K562 (cell line): ENCODE data around the gene FBXW9. TPM values are rescaled to one million over a fixed set of nuclear protein-coding genes. Genes with fewer than 3 reads are reported as not detected.

Experiments
- ATAC-seq: fragments of 200-7000 bp; cut with Tn5 transposase; 3 replicates; pipeline ENCODE4 v1.9.1; 2020; ENCODE audit warnings: moderate library complexity
- BruUV-seq: library from RNA; stranded (reverse); fragments of 400-500 nt; replicated peaks from 2 replicates; lab custom pipeline; 2021; lab: Mats Ljungman, UMichigan
- CTCF ChIA-PET: fragments of 300-600 bp; formaldehyde crosslinking; extraction: SDS; loops from one replicate; lab custom pipeline; 2021; ENCODE audit warnings: low intra/inter-chr PET ratio; lab: Yijun Ruan, JAX
- POLR2A ChIA-PET: fragments of 300-600, 350-650 bp; sonication (Branson Sonifier 250); formaldehyde crosslinking; extraction: SDS; loops from one replicate; lab custom pipeline; 2021; ENCODE audit warnings: antibody characterized with exemption, inconsistent platforms; lab: Yijun Ruan, JAX
- DNase-seq, 4 experiments: peaks; one replicate each; pipeline versions ENCODE4 v3.0.0 to v3.0.0-alpha.2; 2011 to 2018; ENCODE audit warnings: low spot score in 3 of 4, mixed read lengths in 3 of 4; ENCODE audit errors: extremely low read depth in 1 of 4
- FAIRE-seq: peaks from 2 replicates; lab custom pipeline; 2011; peaks lifted over from hg19 to GRCh38; lab: Jason Lieb, UNC
- H2AFZ ChIP-seq: 2 replicates; pipeline ENCODE4 v1.6.0; 2011; ENCODE audit warnings: low read depth, low read length, control low read depth, inconsistent platforms
- H3K27ac ChIP-seq: fragments of 200-600 bp; 3 replicates; pipeline ENCODE4 v1.8.0; 2011; ENCODE audit warnings: low read depth, mild to moderate bottlenecking, control low read depth, inconsistent platforms, low read length, moderate library complexity, mixed read lengths; ENCODE audit errors: extremely low read depth
- H3K27me3 ChIP-seq, 2 experiments: fragments of 300-600 bp in 1 of 2; 2 replicates in 1 of 2; 3 replicates in 1 of 2; pipeline versions ENCODE4 v1.6.0 to v1.8.0; 2011; ENCODE audit warnings: inconsistent platforms in 2 of 2, low read length in 2 of 2, mild to moderate bottlenecking in 1 of 2, mixed read lengths in 1 of 2, moderate library complexity in 1 of 2; ENCODE audit not compliant: control insufficient read depth in 2 of 2, insufficient read depth in 2 of 2
- H3K36me3 ChIP-seq: fragments of 300-600 bp; 3 replicates; pipeline ENCODE4 v1.8.0; 2011; ENCODE audit warnings: mild to moderate bottlenecking, low read length, inconsistent platforms; ENCODE audit not compliant: control insufficient read depth, insufficient read depth
- H3K4me1 ChIP-seq, 2 experiments: fragments of 200-600 bp in 1 of 2; replicated peaks in 1 of 2; 2 replicates in 1 of 2; 3 replicates in 1 of 2; pipeline versions ENCODE4 v1.5.1 to v1.8.0; 2011; ENCODE audit warnings: inconsistent platforms in 2 of 2, low read length in 2 of 2, mild to moderate bottlenecking in 1 of 2, mixed read lengths in 1 of 2, moderate library complexity in 1 of 2; ENCODE audit not compliant: control insufficient read depth in 2 of 2, insufficient read depth in 2 of 2
- H3K4me2 ChIP-seq: 2 replicates; pipeline ENCODE4 v1.6.1; 2011; ENCODE audit warnings: low read length, control low read depth, inconsistent platforms, mixed read lengths; ENCODE audit not compliant: insufficient read depth
- H3K4me3 ChIP-seq: fragments of 200-600 bp; sonication (generic), shearing (Covaris generic); 2 replicates; pipeline ENCODE4 v1.5.1; 2016; ENCODE audit warnings: control low read depth, inconsistent platforms
- H3K79me2 ChIP-seq: fragments of 200-600 bp; 3 replicates; pipeline ENCODE4 v1.8.0; 2011; ENCODE audit warnings: low read length, inconsistent platforms; ENCODE audit not compliant: control insufficient read depth, insufficient read depth
- H3K9ac ChIP-seq, 2 experiments: 2 replicates each; pipeline versions ENCODE4 v1.6.0 to v1.6.1; 2011; ENCODE audit warnings: low read depth in 2 of 2, low read length in 2 of 2, control low read depth in 1 of 2, inconsistent platforms in 1 of 2, mild to moderate bottlenecking in 1 of 2, mixed read lengths in 1 of 2; ENCODE audit not compliant: insufficient read depth in 1 of 2
- H3K9me1 ChIP-seq: one replicate; pipeline ENCODE4 v1.6.0; 2011; ENCODE audit warnings: inconsistent platforms, mild to moderate bottlenecking, low read length, moderate library complexity; ENCODE audit not compliant: control insufficient read depth, insufficient read depth
- H3K9me3 ChIP-seq: replicated peaks from 2 replicates; pipeline ENCODE4 v1.5.1; 2011; ENCODE audit warnings: low read depth, low read length, inconsistent platforms; ENCODE audit not compliant: control insufficient read depth, insufficient read depth
- H4K20me1 ChIP-seq: replicated peaks from 2 replicates; pipeline ENCODE4 v1.6.1; 2011; ENCODE audit warnings: low read length, inconsistent platforms, mixed read lengths; ENCODE audit not compliant: control insufficient read depth, insufficient read depth
- ARID1B ChIP-seq: fragments of 450-650 bp; IDR thresholded peaks from 2 replicates; pipeline ENCODE4 v1.6.1; 2016; ENCODE audit warnings: antibody characterized with exemption, mild to moderate bottlenecking, inconsistent platforms
- CCAR2 ChIP-seq: fragments of 200-400 bp; formaldehyde crosslinking; IDR thresholded peaks from 2 replicates; pipeline ENCODE4 v1.6.1; 2017; ENCODE audit warnings: mild to moderate bottlenecking, low read depth, low read length
- COPS2 ChIP-seq: fragments of 450-650 bp; conservative IDR thresholded peaks from 2 replicates; pipeline ENCODE4 v1.6.1; 2016; ENCODE audit warnings: mild to moderate bottlenecking, moderate library complexity
- HOMEZ ChIP-seq: fragments of 250-450 bp; sonication (Bioruptor Pico); IDR thresholded peaks from 2 replicates; pipeline ENCODE4 v1.4.0; 2020; ENCODE audit warnings: mild to moderate bottlenecking, moderate library complexity
- JUND ChIP-seq, 2 experiments: IDR thresholded peaks; 2 replicates in 1 of 2; 3 replicates in 1 of 2; pipeline ENCODE4 v1.6.1; 2011; ENCODE audit warnings: borderline replicate concordance in 2 of 2, low read depth in 2 of 2, low read length in 2 of 2, improper control_type of control experiment in 1 of 2, missing biosample characterization in 1 of 2, missing genetic modification characterization in 1 of 2, missing genetic modification reagents in 1 of 2
- MBD1 ChIP-seq: fragments of 250-450 bp; sonication (Bioruptor Pico); IDR thresholded peaks from 2 replicates; pipeline ENCODE4 v1.8.0; 2022; ENCODE audit warnings: inconsistent platforms
- POLR2AphosphoS2 ChIP-seq: IDR thresholded peaks from 2 replicates; pipeline ENCODE4 v1.6.1; 2012; ENCODE audit warnings: low read length, improper control_type of control experiment
- SMARCA4 ChIP-seq: fragments of 450-650 bp; IDR thresholded peaks from 2 replicates; pipeline ENCODE4 v1.6.1; 2016
- TFAP4 ChIP-seq: sonication (generic); formaldehyde crosslinking; IDR thresholded peaks from 2 replicates; pipeline ENCODE4 v1.8.0; 2022; ENCODE audit warnings: missing genetic modification reagents, mild to moderate bottlenecking, moderate library complexity, borderline replicate concordance
- WGBS: fragments of 100-300 bp; shearing (Covaris generic); methylation state at CpG from one replicate; pipeline ENCODE4 v1.1.6; 2016; ENCODE audit warnings: low coverage, mixed read lengths; ENCODE audit not compliant: insufficient coverage; ENCODE audit errors: missing lambda C conversion rate; 5-methylcytosine and 5-hydroxymethylcytosine counted together
- in situ Hi-C: fragments of 300-500 bp; cut with MboI; formaldehyde crosslinking; loops from 4 replicates; pipeline ENCODE4 v1.15.0; 2018; ENCODE audit warnings: inconsistent platforms, mixed read lengths
- intact Hi-C: fragments of 100-400 bp; cut with micrococcal nuclease; formaldehyde crosslinking; loops from 2 replicates; pipeline ENCODE4 v1.14.2; 2022
- polyA plus RNA-seq, 8 experiments: library from polyadenylated mRNA; depleted of rRNA in 4 of 8; stranded (reverse) in 5 of 8; unstranded in 3 of 8; fragments of >200 nt; fragmentation: Nextera tagmentation in 2 of 8; fragmentation: Illumina TruSeq in 1 of 8; extraction: Ambion mirVana in 2 of 8; extraction: Trizol in 1 of 8; gene quantifications; 2 replicates each; pipeline versions ENCODE4 v1.2.1 to v1.2.3, GENCODE V29; 2011 to 2014; ENCODE audit warnings: inconsistent platforms in 1 of 8, missing spikeins in 1 of 8
- total RNA-seq, 7 experiments: library from RNA; depleted of rRNA in 6 of 7; stranded (reverse); fragments of >200 nt in 6 of 7; fragmentation: Illumina TruSeq in 2 of 7; extraction: Trizol in 2 of 7; gene quantifications; 2 replicates each; pipeline versions ENCODE4 v1.2.1 to v1.2.3, GENCODE V29; 2011 to 2021; ENCODE audit warnings: low replicate concordance in 1 of 7
- TF ChIP-seq, protein P1 (sequence below): sonication (generic); IDR thresholded peaks from 2 replicates; pipeline ENCODE4 v1.6.1; 2016
- TF ChIP-seq, protein P2 (sequence below): fragments of 250-450 bp; sonication (Bioruptor Pico); IDR thresholded peaks from 2 replicates; pipeline ENCODE4 v1.6.1; 2021; ENCODE audit warnings: mild to moderate bottlenecking
- TF ChIP-seq, protein P3 (sequence below): fragments of 450-650 bp; IDR thresholded peaks from 2 replicates; pipeline ENCODE4 v1.6.1; 2018; ENCODE audit warnings: mild to moderate bottlenecking, low read depth; ENCODE audit not compliant: partially characterized antibody

The FBXW9 gene
- total and polyA plus RNA-seq, 9 of the 15 experiments (the other 6 are each of a cell fraction or from before 2014, with no cell fraction given): 0.23 to 21.7 (median 6.2) TPM

DNA sequence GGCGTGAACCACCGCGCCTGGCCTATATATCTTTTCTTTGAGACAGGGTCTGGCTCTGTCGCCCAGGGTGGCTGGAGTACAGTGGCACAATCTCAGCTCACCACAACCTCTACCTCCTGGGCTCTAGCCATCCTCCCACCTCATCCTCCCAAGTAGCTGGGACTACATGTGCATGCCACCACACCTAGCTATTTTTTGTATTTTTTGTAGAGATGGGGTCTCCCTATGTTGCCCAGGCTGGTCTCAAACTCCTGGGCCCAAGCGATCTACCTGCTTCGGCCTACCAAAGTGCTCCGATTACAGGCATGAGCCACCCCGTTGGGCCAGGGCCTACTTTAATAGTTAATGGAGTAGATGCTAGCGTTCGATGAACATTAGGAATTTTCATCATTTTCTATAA is 23.9 kb upstream of the FBXW9 start:
- ATAC-seq: no peak
- H3K4me3 ChIP-seq: peak overlapping the region; percentile 82; the same call in 1 of the 2 replicates
- no peaks in the 10 kb centered on the region for H3K9me3 ChIP-seq
- H3K36me3 ChIP-seq: peaks cover 54% of the 10 kb centered on the region
- in situ Hi-C loops (no loop called here), intact Hi-C loops (no loop called here)
- no peak for DNase-seq
- WGBS: 90% methylated on average over 10 of the region's 10 CpGs
- H3K9ac ChIP-seq: peak overlapping the region; percentile 89 to 99
- POLR2A ChIA-PET: interaction anchor here (0.8 to 3.8 kb wide), 5 partner anchors 35 to 74 kb away, joined by 3 to 30 read pairs (median 4); partner anchors contain the start of gene JUNB
- no peaks in the 10 kb centered on the region for H3K27me3 ChIP-seq
- no TSS peak for BruUV-seq
- peak overlapping the region; percentile 87; the same call in 1 of the 3 replicates for H3K27ac ChIP-seq
- FAIRE-seq: no peak
- peak overlapping the region; percentile 92 for H3K4me2 ChIP-seq
- H3K9me1 ChIP-seq: peaks cover 6% of the 10 kb centered on the region
- peaks cover 17% of the 10 kb centered on the region; the same call in 1 of the 2 replicates for H4K20me1 ChIP-seq
- peaks cover 10 to 45% of the 10 kb centered on the region in 2 experiments; a peak in 3 of 5 replicates for H3K4me1 ChIP-seq
- H2AFZ ChIP-seq: no peak overlapping the region
- H3K79me2 ChIP-seq: peaks cover 81% of the 10 kb centered on the region
- CTCF ChIA-PET: no interaction called here
- TF ChIP-seq, protein P1, sequence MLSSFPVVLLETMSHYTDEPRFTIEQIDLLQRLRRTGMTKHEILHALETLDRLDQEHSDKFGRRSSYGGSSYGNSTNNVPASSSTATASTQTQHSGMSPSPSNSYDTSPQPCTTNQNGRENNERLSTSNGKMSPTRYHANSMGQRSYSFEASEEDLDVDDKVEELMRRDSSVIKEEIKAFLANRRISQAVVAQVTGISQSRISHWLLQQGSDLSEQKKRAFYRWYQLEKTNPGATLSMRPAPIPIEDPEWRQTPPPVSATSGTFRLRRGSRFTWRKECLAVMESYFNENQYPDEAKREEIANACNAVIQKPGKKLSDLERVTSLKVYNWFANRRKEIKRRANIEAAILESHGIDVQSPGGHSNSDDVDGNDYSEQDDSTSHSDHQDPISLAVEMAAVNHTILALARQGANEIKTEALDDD: no peak
- TF ChIP-seq, protein P2, sequence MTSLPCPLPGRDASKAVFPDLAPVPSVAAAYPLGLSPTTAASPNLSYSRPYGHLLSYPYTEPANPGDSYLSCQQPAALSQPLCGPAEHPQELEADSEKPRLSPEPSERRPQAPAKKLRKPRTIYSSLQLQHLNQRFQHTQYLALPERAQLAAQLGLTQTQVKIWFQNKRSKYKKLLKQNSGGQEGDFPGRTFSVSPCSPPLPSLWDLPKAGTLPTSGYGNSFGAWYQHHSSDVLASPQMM (CRISPR knock-in tag): no peak
- TF ChIP-seq COPS2 (no peak), POLR2AphosphoS2 (no peak), ARID1B (no peak), MBD1 (CRISPR knock-in tag) (no peak), CCAR2 (no peak), SMARCA4 (no peak), JUND (IDR thresholded peaks at IDR 0.05; ENCODE audit: borderline replicate concordance, low read depth, low read length) (no peak), JUND (tag; IDR thresholded peaks at IDR 0.05; ENCODE audit: borderline replicate concordance, low read depth, low read length) (no peak), HOMEZ (CRISPR knock-in tag) (no peak), TFAP4 (no peak)
- TF ChIP-seq, protein P3, sequence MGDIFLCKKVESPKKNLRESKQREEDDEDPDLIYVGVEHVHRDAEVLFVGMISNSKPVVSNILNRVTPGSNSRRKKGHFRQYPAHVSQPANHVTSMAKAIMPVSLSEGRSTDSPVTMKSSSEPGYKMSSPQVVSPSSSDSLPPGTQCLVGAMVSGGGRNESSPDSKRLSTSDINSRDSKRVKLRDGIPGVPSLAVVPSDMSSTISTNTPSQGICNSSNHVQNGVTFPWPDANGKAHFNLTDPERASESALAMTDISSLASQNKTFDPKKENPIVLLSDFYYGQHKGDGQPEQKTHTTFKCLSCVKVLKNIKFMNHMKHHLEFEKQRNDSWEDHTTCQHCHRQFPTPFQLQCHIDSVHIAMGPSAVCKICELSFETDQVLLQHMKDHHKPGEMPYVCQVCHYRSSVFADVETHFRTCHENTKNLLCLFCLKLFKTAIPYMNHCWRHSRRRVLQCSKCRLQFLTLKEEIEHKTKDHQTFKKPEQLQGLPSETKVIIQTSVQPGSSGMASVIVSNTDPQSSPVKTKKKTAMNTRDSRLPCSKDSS: no peak
